Testis (tissue), 2 donors: ENCODE measurements around the gene SH3PXD2B.

Source experiments
- POLR2A ChIP-seq: fragments of 450-650 bp; IDR thresholded peaks from one replicate; pipeline ENCODE4 v1.6.1; 2017; ENCODE audit warnings: antibody characterized with exemption, mild to moderate bottlenecking, moderate library complexity
- TF ChIP-seq, protein P1 (sequence below), 3 experiments: fragments of 450-650 bp in 2 of 3; fragments of 200-600 bp in 1 of 3; sonication (generic) in 1 of 3; IDR thresholded peaks; one replicate each; pipeline ENCODE4 v1.5.1; 2016 to 2019; ENCODE audit warnings: antibody characterized with exemption in 3 of 3, mild to moderate bottlenecking in 2 of 3, moderate library complexity in 1 of 3

DNA sequence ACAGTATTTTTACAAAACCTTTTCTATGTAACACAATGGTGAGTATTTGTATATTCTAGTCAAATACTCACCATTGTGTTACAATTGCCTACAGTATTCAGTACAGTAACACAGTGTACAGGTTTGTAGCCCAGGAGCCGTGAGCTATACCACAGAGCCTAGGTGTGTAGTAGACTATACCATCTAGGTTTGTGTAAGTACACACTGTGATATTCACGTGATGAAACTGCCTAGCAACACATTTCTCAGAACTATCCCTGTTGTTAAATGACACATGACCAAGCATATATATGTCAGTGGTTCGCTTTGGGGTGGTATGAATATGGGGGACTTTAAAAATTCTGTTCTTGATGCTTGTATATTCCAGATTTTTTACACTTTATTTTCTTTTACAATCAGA, 21.3 kb downstream of the SH3PXD2B start:
- TF ChIP-seq, protein P1, sequence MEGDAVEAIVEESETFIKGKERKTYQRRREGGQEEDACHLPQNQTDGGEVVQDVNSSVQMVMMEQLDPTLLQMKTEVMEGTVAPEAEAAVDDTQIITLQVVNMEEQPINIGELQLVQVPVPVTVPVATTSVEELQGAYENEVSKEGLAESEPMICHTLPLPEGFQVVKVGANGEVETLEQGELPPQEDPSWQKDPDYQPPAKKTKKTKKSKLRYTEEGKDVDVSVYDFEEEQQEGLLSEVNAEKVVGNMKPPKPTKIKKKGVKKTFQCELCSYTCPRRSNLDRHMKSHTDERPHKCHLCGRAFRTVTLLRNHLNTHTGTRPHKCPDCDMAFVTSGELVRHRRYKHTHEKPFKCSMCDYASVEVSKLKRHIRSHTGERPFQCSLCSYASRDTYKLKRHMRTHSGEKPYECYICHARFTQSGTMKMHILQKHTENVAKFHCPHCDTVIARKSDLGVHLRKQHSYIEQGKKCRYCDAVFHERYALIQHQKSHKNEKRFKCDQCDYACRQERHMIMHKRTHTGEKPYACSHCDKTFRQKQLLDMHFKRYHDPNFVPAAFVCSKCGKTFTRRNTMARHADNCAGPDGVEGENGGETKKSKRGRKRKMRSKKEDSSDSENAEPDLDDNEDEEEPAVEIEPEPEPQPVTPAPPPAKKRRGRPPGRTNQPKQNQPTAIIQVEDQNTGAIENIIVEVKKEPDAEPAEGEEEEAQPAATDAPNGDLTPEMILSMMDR (IDR thresholded peaks at IDR 0.05), result no peak
- no peak for TF ChIP-seq POLR2A
